ENCODE data around the gene LRRC4B.

- TF ChIP-seq CTCF (IDR thresholded peaks at IDR 0.05) (no peak), POLR2A (IDR thresholded peaks at IDR 0.05) (no peak)
These were observed 85.9 kb downstream of the LRRC4B start for GRCh38 chr19:50482271-50482855.
